Uterus (tissue), 2 donors: ENCODE results near the gene NDUFS5.

Source experiments
- POLR2A ChIP-seq, 2 donors: fragments of 450-650 bp; IDR thresholded peaks; one replicate each; pipeline ENCODE4 v1.6.1; 2016; ENCODE audit warnings: antibody characterized with exemption in 2 of 2, mild to moderate bottlenecking in 1 of 2, moderate library complexity in 1 of 2
- TF ChIP-seq, protein P1 (sequence below), 4 experiments: fragments of 200-600 bp in 2 of 4; fragments of 450-650 bp in 2 of 4; sonication (generic) in 2 of 4; IDR thresholded peaks; one replicate each; pipeline ENCODE4 v1.5.1; 2016 to 2019; ENCODE audit warnings: antibody characterized with exemption in 4 of 4, mild to moderate bottlenecking in 2 of 4, moderate library complexity in 1 of 4

DNA sequence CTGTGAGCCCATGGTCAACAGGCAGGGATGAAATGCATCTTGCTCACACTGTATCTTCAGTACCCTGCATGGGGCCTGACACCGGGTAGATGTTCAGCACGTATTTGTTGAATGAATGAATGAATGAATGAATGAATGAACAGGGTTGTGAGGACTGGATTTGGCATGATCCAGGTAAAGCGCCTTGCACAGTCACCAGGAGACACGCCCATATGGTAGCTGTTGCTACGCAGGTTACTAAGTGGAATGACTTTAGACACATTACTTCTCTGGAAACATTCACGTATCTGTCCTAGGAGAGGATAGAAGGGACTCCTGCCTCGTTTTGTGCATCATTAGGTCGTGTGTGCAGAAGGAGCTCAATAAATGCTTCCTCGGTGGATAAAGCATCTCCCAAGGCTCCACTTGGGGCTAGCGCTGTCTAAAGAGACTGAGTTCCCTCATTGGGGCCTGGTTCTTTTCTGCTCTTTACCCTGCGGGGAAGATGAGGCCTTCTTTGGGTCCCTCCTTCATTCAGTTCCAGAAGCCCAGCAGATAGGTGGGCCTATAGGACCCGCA, 54.2 kb downstream of the NDUFS5 start:
- no peak for TF ChIP-seq POLR2A (IDR thresholded peaks at IDR 0.05)
- TF ChIP-seq, protein P1, sequence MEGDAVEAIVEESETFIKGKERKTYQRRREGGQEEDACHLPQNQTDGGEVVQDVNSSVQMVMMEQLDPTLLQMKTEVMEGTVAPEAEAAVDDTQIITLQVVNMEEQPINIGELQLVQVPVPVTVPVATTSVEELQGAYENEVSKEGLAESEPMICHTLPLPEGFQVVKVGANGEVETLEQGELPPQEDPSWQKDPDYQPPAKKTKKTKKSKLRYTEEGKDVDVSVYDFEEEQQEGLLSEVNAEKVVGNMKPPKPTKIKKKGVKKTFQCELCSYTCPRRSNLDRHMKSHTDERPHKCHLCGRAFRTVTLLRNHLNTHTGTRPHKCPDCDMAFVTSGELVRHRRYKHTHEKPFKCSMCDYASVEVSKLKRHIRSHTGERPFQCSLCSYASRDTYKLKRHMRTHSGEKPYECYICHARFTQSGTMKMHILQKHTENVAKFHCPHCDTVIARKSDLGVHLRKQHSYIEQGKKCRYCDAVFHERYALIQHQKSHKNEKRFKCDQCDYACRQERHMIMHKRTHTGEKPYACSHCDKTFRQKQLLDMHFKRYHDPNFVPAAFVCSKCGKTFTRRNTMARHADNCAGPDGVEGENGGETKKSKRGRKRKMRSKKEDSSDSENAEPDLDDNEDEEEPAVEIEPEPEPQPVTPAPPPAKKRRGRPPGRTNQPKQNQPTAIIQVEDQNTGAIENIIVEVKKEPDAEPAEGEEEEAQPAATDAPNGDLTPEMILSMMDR (IDR thresholded peaks at IDR 0.05) = no peak
